ENCODE measurements around the gene SLC9A3.

- no peak for TF ChIP-seq CTCF (IDR thresholded peaks at IDR 0.05)
- no peak for TF ChIP-seq POLR2A (IDR thresholded peaks at IDR 0.05)
These were observed 13.7 kb downstream of the SLC9A3 start for GRCh38 chr5:510521-510920.

Measured in esophagus squamous epithelium (tissue), 4 donors.